Glutamatergic neuron (in vitro differentiated cells): ENCODE data around the gene DPP3. TPM values are rescaled to one million over a fixed set of nuclear protein-coding genes. Genes with fewer than 3 reads are reported as not detected.

Experiments used
- DNase-seq: peaks from one replicate; pipeline ENCODE4 v3.0.0; 2022
- H3K27ac Mint-ChIP-seq: one replicate; pipeline ENCODE4 v1.8.0; 2020; ENCODE audit warnings: mild to moderate bottlenecking, mixed read lengths, inconsistent platforms; ENCODE audit not compliant: unreplicated experiment
- H3K27me3 Mint-ChIP-seq: one replicate; pipeline ENCODE4 v1.8.0; 2020; ENCODE audit warnings: mild to moderate bottlenecking, moderate library complexity, mixed read lengths, inconsistent platforms; ENCODE audit not compliant: unreplicated experiment
- H3K36me3 Mint-ChIP-seq: one replicate; pipeline ENCODE4 v1.8.0; 2020; ENCODE audit warnings: mild to moderate bottlenecking, mixed read lengths, inconsistent platforms; ENCODE audit not compliant: unreplicated experiment
- H3K4me1 Mint-ChIP-seq: one replicate; pipeline ENCODE4 v1.8.0; 2020; ENCODE audit warnings: mild to moderate bottlenecking, low read depth, mixed read lengths, inconsistent platforms; ENCODE audit not compliant: unreplicated experiment
- H3K4me3 Mint-ChIP-seq: one replicate; pipeline ENCODE4 v1.8.0; 2020; ENCODE audit warnings: mild to moderate bottlenecking, mixed read lengths, inconsistent platforms; ENCODE audit not compliant: unreplicated experiment
- H3K9me3 Mint-ChIP-seq: one replicate; pipeline ENCODE4 v1.8.0; 2020; ENCODE audit warnings: mild to moderate bottlenecking, moderate library complexity, mixed read lengths, inconsistent platforms; ENCODE audit not compliant: unreplicated experiment
- CTCF ChIP-seq: fragments of 200-600 bp; sonication (generic); IDR thresholded peaks from one replicate; pipeline ENCODE4 v1.5.0; 2021; ENCODE audit not compliant: partially characterized antibody, unreplicated experiment
- total RNA-seq: library from RNA; stranded (reverse); fragmentation: NEBNext Ultra II Directional; extraction: Animal tissue kit (Norgen Biotek cat#: 25700); gene quantifications from one replicate; pipeline ENCODE4 v1.2.1, GENCODE V29; 2021; ENCODE audit not compliant: unreplicated experiment

Gene DPP3
- total RNA-seq, 1 donor from 2014 or later, result 72.0 TPM

GRCh38 chr11:66448523-66448922 is 31.7 kb upstream of the DPP3 start:
- peaks cover 3% of the 10 kb centered on the region for H3K9me3 Mint-ChIP-seq
- peaks cover 9% of the 10 kb centered on the region for H3K36me3 Mint-ChIP-seq
- H3K27ac Mint-ChIP-seq, result no peak overlapping the region
- H3K4me3 Mint-ChIP-seq, result no peak overlapping the region
- DNase-seq, result no peak
- no peak for TF ChIP-seq CTCF
- no peaks in the 10 kb centered on the region for H3K4me1 Mint-ChIP-seq
- H3K27me3 Mint-ChIP-seq, result peaks cover 7% of the 10 kb centered on the region

GRCh38 chr11:66450560-66450959 is 29.7 kb upstream of the DPP3 start:
- Mint-ChIP-seq H3K9me3 (peaks cover 3% of the 10 kb centered on the region), H3K27ac (no peak overlapping the region), H3K4me1 (peaks cover 8% of the 10 kb centered on the region), H3K27me3 (peaks cover 9% of the 10 kb centered on the region), H3K4me3 (no peak overlapping the region), H3K36me3 (peaks cover 9% of the 10 kb centered on the region)
- TF ChIP-seq CTCF, result no peak
- no peak for DNase-seq

- H3K4me3 Mint-ChIP-seq, result no peak overlapping the region
- H3K27me3 Mint-ChIP-seq, result peaks cover 9% of the 10 kb centered on the region
- peaks cover 8% of the 10 kb centered on the region for H3K4me1 Mint-ChIP-seq
- no peak for DNase-seq
- peaks cover 9% of the 10 kb centered on the region for H3K36me3 Mint-ChIP-seq
- no peak overlapping the region for H3K27ac Mint-ChIP-seq
- peaks cover 3% of the 10 kb centered on the region for H3K9me3 Mint-ChIP-seq
- no peak for TF ChIP-seq CTCF
Measured at GRCh38 chr11:66451663-66452062, 28.6 kb upstream of the DPP3 start.

GRCh38 chr11:66454247-66454646 is 26.0 kb upstream of the DPP3 start:
- DNase-seq, result no peak
- no peak for TF ChIP-seq CTCF
- peaks cover 9% of the 10 kb centered on the region for H3K27me3 Mint-ChIP-seq
- H3K36me3 Mint-ChIP-seq, result peaks cover 9% of the 10 kb centered on the region
- peaks cover 3% of the 10 kb centered on the region for H3K9me3 Mint-ChIP-seq
- peaks cover 8% of the 10 kb centered on the region for H3K4me1 Mint-ChIP-seq
- H3K27ac Mint-ChIP-seq, result no peak overlapping the region
- H3K4me3 Mint-ChIP-seq, result no peak overlapping the region

GRCh38 chr11:66454828-66455227 is 25.4 kb upstream of the DPP3 start:
- no peak for DNase-seq
- no peak for TF ChIP-seq CTCF
- peaks cover 3% of the 10 kb centered on the region for H3K9me3 Mint-ChIP-seq
- peaks cover 9% of the 10 kb centered on the region for H3K27me3 Mint-ChIP-seq
- peaks cover 8% of the 10 kb centered on the region for H3K4me1 Mint-ChIP-seq
- H3K4me3 Mint-ChIP-seq, result no peak overlapping the region
- peak overlapping the region; percentile 15 for H3K27ac Mint-ChIP-seq
- peaks cover 9% of the 10 kb centered on the region for H3K36me3 Mint-ChIP-seq
